DND-41 (cell line): Measurements from ENCODE around the gene VAV2.

ENCODE experiments used
- ATAC-seq: fragments of 200-7000 bp; cut with Tn5 transposase; 3 replicates; pipeline ENCODE4 v1.9.1; 2021; ENCODE audit warnings: low read depth; ENCODE audit not compliant: insufficient read depth
- DNase-seq: peaks from one replicate; pipeline ENCODE4 v3.0.0-alpha.2; 2020
- H2AFZ ChIP-seq: 2 replicates; pipeline ENCODE4 v1.6.0; 2012; ENCODE audit warnings: low read depth, low read length
- H3K27ac ChIP-seq: 2 replicates; pipeline ENCODE4 v1.5.1; 2012; ENCODE audit warnings: low read length, inconsistent platforms
- H3K27me3 ChIP-seq: fragments of 200-600 bp; sonication (generic); 2 replicates; pipeline ENCODE4 v1.6.0; 2012; ENCODE audit warnings: low read length, mild to moderate bottlenecking, inconsistent platforms; ENCODE audit not compliant: insufficient read depth, poor library complexity
- H3K36me3 ChIP-seq: 2 replicates; pipeline ENCODE4 v1.5.1; 2012; ENCODE audit warnings: low read length, inconsistent platforms; ENCODE audit not compliant: insufficient read depth
- H3K4me1 ChIP-seq: 2 replicates; pipeline ENCODE4 v1.5.1; 2012; ENCODE audit warnings: mild to moderate bottlenecking, low read length; ENCODE audit not compliant: insufficient read depth
- H3K4me2 ChIP-seq: 2 replicates; pipeline ENCODE4 v1.6.0; 2012; ENCODE audit warnings: mild to moderate bottlenecking, moderate library complexity, low read length, inconsistent platforms; ENCODE audit not compliant: insufficient read depth
- H3K4me3 ChIP-seq, 2 experiments: fragments of 200-600 bp in 1 of 2; shearing (Covaris generic) in 1 of 2; 2 replicates each; pipeline ENCODE4 v1.5.1; 2012 to 2016; ENCODE audit warnings: inconsistent platforms in 2 of 2, low read length in 2 of 2, mild to moderate bottlenecking in 2 of 2, low read depth in 1 of 2, moderate library complexity in 1 of 2
- H3K79me2 ChIP-seq: 2 replicates; pipeline ENCODE4 v1.6.0; 2012; ENCODE audit warnings: low read length, inconsistent platforms; ENCODE audit not compliant: insufficient read depth
- H3K9ac ChIP-seq: 2 replicates; pipeline ENCODE4 v1.6.0; 2012; ENCODE audit warnings: low read depth, mild to moderate bottlenecking, inconsistent platforms, low read length, moderate library complexity
- H3K9me3 ChIP-seq: 2 replicates; pipeline ENCODE4 v1.5.1; 2012; ENCODE audit warnings: low read length, moderate library complexity, mild to moderate bottlenecking, inconsistent platforms; ENCODE audit not compliant: insufficient read depth, severe bottlenecking
- H4K20me1 ChIP-seq: 2 replicates; pipeline ENCODE4 v1.6.0; 2012; ENCODE audit warnings: low read length; ENCODE audit not compliant: insufficient read depth
- EZH2 ChIP-seq: IDR thresholded peaks from 3 replicates; pipeline ENCODE4 v1.6.1; 2012; ENCODE audit warnings: borderline replicate concordance, low read depth, mild to moderate bottlenecking, moderate library complexity, low read length, inconsistent platforms; ENCODE audit not compliant: severe bottlenecking
- TF ChIP-seq, protein P1 (sequence below): IDR thresholded peaks from 2 replicates; pipeline ENCODE4 v1.5.1; 2012; ENCODE audit warnings: borderline replicate concordance, low read length, moderate library complexity, mild to moderate bottlenecking; ENCODE audit not compliant: poor library complexity, severe bottlenecking; ENCODE audit errors: extremely low read depth

Gene VAV2

DNA sequence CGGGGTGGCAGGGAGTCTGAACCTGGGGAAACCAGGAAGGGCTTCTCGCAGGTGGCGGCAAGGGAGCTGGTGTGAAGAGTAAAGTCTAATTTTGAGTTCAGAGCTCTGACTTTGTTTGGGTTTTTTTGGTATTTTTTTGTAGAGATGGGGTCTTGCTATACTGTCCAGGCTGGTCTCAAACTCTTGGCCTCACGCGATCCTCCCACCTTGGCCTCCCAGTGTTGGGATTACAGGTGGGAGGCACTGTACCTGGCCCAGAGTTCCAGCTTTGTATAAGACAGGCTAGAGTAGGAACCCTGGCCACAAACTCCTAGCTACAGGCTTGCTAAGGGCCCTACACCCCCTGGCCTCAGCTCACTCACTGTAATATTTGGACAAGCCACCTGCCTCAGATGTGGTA, 148.9 kb downstream of the VAV2 start:
- Histone ChIP-seq H3K27ac (no peak overlapping the region), H3K79me2 (no peaks in the 10 kb centered on the region), H3K27me3 (no peaks in the 10 kb centered on the region), H3K9me3 (no peaks in the 10 kb centered on the region), H3K9ac (no peak overlapping the region), H3K36me3 (no peaks in the 10 kb centered on the region), H3K4me1 (no peaks in the 10 kb centered on the region), H4K20me1 (peaks cover 3% of the 10 kb centered on the region; the same call in 1 of the 2 replicates), H3K4me2 (no peak overlapping the region), H3K4me3 (no peak overlapping the region), H2AFZ (no peak overlapping the region)
- TF ChIP-seq, protein P1, sequence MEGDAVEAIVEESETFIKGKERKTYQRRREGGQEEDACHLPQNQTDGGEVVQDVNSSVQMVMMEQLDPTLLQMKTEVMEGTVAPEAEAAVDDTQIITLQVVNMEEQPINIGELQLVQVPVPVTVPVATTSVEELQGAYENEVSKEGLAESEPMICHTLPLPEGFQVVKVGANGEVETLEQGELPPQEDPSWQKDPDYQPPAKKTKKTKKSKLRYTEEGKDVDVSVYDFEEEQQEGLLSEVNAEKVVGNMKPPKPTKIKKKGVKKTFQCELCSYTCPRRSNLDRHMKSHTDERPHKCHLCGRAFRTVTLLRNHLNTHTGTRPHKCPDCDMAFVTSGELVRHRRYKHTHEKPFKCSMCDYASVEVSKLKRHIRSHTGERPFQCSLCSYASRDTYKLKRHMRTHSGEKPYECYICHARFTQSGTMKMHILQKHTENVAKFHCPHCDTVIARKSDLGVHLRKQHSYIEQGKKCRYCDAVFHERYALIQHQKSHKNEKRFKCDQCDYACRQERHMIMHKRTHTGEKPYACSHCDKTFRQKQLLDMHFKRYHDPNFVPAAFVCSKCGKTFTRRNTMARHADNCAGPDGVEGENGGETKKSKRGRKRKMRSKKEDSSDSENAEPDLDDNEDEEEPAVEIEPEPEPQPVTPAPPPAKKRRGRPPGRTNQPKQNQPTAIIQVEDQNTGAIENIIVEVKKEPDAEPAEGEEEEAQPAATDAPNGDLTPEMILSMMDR, result no peak
- TF ChIP-seq EZH2, result no peak
- DNase-seq, result no peak
- no peak for ATAC-seq

DNA sequence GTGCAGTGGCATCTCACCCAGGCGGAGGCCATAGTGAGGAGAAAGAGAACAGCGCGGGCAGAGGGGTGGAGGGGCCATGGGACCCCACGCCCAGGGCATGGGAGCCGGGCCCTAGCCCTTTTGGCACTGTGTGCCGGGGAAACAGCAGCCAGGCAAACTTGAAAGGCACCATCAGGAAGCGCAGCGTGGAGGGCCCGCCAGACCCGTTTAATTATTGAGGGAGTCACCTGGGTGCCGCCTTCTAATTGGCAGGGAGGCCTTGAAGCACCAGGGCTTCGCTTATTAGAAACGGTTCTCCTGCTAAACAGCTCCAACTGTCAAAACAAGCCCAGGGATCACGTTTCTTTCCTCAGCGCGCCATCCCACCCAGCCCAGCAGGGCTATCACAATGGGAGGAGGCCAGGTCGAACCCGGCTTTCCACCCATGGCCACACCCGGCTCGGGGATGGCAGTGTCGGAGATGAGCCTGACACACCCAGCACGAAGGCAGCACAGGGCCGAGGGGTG, 149.3 kb downstream of the VAV2 start:
- no peak for TF ChIP-seq EZH2
- TF ChIP-seq, protein P1, result no peak
- no peaks in the 10 kb centered on the region for H3K9me3 ChIP-seq
- no peak overlapping the region for H3K4me2 ChIP-seq
- H3K4me1 ChIP-seq, result no peaks in the 10 kb centered on the region
- no peak for ATAC-seq
- no peak overlapping the region for H2AFZ ChIP-seq
- no peak overlapping the region for H3K27ac ChIP-seq
- H4K20me1 ChIP-seq, result peaks cover 3% of the 10 kb centered on the region; the same call in 1 of the 2 replicates
- H3K79me2 ChIP-seq, result no peaks in the 10 kb centered on the region
- no peaks in the 10 kb centered on the region for H3K36me3 ChIP-seq
- DNase-seq, result no peak
- H3K4me3 ChIP-seq, result no peak overlapping the region
- no peak overlapping the region for H3K9ac ChIP-seq
- no peaks in the 10 kb centered on the region for H3K27me3 ChIP-seq

DNA sequence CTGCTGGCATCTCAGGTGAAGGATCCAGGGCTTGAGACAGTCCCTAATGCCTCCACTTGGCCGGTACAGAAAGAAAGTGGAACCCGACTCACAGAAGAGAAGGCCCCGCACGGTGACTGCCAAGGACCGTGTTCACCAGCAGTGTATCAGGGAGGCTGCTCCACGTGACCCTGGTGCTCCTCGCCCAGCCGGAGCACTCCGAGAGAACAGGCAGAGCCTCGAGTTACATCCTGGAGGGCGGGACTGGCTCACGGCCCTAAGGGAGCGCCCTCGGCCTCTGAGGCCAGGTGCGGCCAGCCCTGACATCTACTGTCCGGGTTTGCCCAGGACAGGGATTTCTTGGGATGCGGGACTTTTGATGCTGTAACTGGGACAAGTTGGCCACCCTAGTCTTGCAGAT, 149.9 kb downstream of the VAV2 start:
- Histone ChIP-seq H4K20me1 (peaks cover 3% of the 10 kb centered on the region; the same call in 1 of the 2 replicates), H3K27ac (no peak overlapping the region), H3K4me3 (no peak overlapping the region), H2AFZ (no peak overlapping the region), H3K9ac (no peak overlapping the region), H3K4me1 (no peaks in the 10 kb centered on the region), H3K79me2 (no peaks in the 10 kb centered on the region), H3K9me3 (no peaks in the 10 kb centered on the region), H3K4me2 (no peak overlapping the region), H3K36me3 (no peaks in the 10 kb centered on the region), H3K27me3 (no peaks in the 10 kb centered on the region)
- no peak for ATAC-seq
- no peak for DNase-seq
- TF ChIP-seq EZH2, result no peak
- TF ChIP-seq, protein P1, result no peak
